Thoracic aorta (tissue), 2 donors: Measurements from ENCODE around the gene IL18RAP. TPM values are rescaled to one million over a fixed set of nuclear protein-coding genes. Genes with fewer than 3 reads are reported as not detected.

Source experiments
- ATAC-seq: fragments of 150-250 bp; one replicate; pipeline ENCODE4 v1.8.0; 2017; ENCODE audit warnings: low read depth; ENCODE audit not compliant: insufficient number of reproducible peaks, low FRiP score
- DNase-seq: peaks from one replicate; pipeline ENCODE4 v3.0.0-alpha.2; 2020; ENCODE audit warnings: low spot score
- H3K27ac ChIP-seq, 2 donors: fragments of 200-600 bp; sonication (generic); 1 replicate in 1 of 2; 2 replicates in 1 of 2; pipeline ENCODE4 v1.5.1; 2016; ENCODE audit warnings: mild to moderate bottlenecking in 2 of 2, moderate library complexity in 2 of 2
- H3K27me3 ChIP-seq: fragments of 200-600 bp; sonication (generic); replicated peaks from 2 replicates; pipeline ENCODE4 v1.6.0; 2016; ENCODE audit warnings: mild to moderate bottlenecking; ENCODE audit not compliant: insufficient read depth
- H3K36me3 ChIP-seq: fragments of 200-600 bp; sonication (generic); one replicate; pipeline ENCODE4 v1.5.1; 2016
- H3K4me1 ChIP-seq, 2 donors: fragments of 200-600 bp; sonication (generic); 1 replicate in 1 of 2; 2 replicates in 1 of 2; pipeline versions ENCODE4 v1.5.1 to v1.6.0; 2016; ENCODE audit warnings: low read depth in 2 of 2, mild to moderate bottlenecking in 1 of 2; ENCODE audit not compliant: control insufficient read depth in 1 of 2
- H3K4me3 ChIP-seq: fragments of 200-600 bp; sonication (generic); 2 replicates; pipeline ENCODE4 v1.5.1; 2016; ENCODE audit warnings: mild to moderate bottlenecking
- H3K9me3 ChIP-seq: fragments of 200-600 bp; sonication (generic); 2 replicates; pipeline ENCODE4 v1.5.1; 2016
- total RNA-seq, 2 donors: library from RNA; depleted of rRNA; stranded (reverse); fragments of >200 nt; gene quantifications; one replicate each; pipeline versions ENCODE4 v1.1.0 to v1.2.3, GENCODE V29; 2016
- TF ChIP-seq, protein P1 (sequence below): fragments of 200-600 bp; sonication (generic); IDR thresholded peaks from one replicate; pipeline ENCODE4 v1.5.1; 2019; ENCODE audit warnings: antibody characterized with exemption

Gene IL18RAP
- total RNA-seq, 2 donors from 2014 or later, result 1.4 to 32.1 TPM

DNA sequence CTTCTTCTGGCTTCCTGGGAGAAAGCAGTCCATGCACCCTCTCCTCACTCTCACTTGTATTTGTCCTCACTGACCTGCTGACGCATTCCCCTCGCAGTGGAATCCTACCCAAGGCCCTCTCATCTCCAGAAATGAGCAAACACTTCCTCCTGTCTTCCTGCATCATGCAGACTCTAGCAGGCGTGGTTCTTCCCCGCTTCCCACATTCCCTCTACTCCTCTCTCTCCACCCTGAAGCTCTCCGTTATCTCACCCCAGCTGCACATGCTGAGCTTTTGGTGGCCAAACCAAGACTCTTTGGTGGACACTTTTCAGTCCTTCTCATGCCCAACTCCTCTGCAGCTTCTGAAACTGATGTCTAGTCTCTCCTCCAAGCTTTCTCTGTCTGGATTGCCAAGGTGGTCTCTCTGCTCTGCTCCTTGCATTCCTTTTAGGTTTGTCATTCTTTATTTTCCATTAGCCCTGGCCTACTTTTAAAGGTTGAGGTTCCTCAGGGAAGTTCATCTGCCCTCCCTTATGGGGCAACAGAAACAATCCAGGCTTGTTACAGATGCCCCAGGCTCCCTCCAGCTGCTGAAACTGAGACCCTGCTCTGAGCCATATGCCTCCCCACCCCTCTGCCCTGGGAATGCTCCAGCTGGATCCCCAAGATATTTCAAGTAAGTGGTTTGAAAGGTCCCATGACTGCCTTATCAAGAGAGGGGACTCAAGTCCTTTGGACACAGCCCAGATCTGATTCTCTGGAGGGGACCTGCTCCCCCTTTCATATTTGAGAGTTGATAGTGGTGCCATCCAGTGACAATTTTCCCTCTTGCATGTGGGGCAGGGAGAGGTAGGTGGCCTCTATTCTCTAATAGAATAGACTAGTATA is 835 bp upstream of the IL18RAP start:
- no peak overlapping the region for H3K27ac ChIP-seq
- H3K4me1 ChIP-seq, result no peaks in the 10 kb centered on the region
- TF ChIP-seq, protein P1, sequence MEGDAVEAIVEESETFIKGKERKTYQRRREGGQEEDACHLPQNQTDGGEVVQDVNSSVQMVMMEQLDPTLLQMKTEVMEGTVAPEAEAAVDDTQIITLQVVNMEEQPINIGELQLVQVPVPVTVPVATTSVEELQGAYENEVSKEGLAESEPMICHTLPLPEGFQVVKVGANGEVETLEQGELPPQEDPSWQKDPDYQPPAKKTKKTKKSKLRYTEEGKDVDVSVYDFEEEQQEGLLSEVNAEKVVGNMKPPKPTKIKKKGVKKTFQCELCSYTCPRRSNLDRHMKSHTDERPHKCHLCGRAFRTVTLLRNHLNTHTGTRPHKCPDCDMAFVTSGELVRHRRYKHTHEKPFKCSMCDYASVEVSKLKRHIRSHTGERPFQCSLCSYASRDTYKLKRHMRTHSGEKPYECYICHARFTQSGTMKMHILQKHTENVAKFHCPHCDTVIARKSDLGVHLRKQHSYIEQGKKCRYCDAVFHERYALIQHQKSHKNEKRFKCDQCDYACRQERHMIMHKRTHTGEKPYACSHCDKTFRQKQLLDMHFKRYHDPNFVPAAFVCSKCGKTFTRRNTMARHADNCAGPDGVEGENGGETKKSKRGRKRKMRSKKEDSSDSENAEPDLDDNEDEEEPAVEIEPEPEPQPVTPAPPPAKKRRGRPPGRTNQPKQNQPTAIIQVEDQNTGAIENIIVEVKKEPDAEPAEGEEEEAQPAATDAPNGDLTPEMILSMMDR, result no peak
- DNase-seq (no peak), ATAC-seq (no peak)
- no peak overlapping the region for H3K4me3 ChIP-seq
- no peaks in the 10 kb centered on the region for H3K36me3 ChIP-seq
- no peaks in the 10 kb centered on the region for H3K27me3 ChIP-seq
- no peaks in the 10 kb centered on the region for H3K9me3 ChIP-seq

DNA sequence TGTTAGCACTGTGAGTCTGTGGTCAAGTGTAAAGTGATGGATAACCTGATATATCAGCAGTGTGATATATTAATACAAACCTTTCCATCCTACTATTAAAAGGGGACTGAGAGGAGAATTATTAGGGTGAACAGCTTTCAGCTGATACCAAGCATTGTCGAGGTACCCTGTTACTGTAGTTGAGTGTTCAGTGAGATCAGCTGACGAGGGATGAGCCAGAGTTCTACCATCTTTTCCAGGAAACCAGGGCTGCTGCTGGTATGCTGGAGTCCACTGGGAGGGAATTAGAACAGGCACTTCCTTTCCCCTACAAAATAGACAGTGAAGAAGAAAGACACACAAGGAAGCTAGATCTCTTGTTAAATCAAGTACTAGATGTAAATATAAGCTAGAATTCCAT is 408 bp downstream of the IL18RAP start:
- H3K27ac ChIP-seq, result no peak overlapping the region
- TF ChIP-seq, protein P1, result no peak
- H3K36me3 ChIP-seq, result no peaks in the 10 kb centered on the region
- ATAC-seq, result no peak
- H3K4me1 ChIP-seq, result no peaks in the 10 kb centered on the region
- no peaks in the 10 kb centered on the region for H3K9me3 ChIP-seq
- no peaks in the 10 kb centered on the region for H3K27me3 ChIP-seq
- DNase-seq, result no peak
- no peak overlapping the region for H3K4me3 ChIP-seq

DNA sequence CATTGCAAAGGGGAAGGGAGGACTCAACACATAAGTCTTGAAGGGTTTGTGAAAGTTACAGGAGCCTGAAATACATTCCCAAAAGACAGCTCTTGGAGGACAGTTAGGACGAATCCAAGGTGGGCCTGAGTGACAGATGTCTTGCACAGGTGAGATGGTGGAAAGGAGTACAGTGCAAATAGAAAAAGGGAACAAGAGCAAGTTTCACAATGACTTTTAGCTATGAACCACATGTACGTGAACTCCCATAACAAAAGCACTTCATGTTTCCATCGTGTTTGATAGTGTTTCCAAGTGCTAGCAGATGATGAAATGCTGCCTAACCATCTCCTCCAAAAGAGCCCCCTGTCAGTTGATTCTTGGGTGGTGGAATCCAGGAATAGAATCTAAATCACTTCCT is 1.8 kb downstream of the IL18RAP start:
- no peaks in the 10 kb centered on the region for H3K4me1 ChIP-seq
- no peaks in the 10 kb centered on the region for H3K36me3 ChIP-seq
- H3K9me3 ChIP-seq, result no peaks in the 10 kb centered on the region
- ATAC-seq (no peak), DNase-seq (no peak)
- H3K27ac ChIP-seq, result no peak overlapping the region
- TF ChIP-seq, protein P1, result no peak
- no peaks in the 10 kb centered on the region for H3K27me3 ChIP-seq
- no peak overlapping the region for H3K4me3 ChIP-seq

DNA sequence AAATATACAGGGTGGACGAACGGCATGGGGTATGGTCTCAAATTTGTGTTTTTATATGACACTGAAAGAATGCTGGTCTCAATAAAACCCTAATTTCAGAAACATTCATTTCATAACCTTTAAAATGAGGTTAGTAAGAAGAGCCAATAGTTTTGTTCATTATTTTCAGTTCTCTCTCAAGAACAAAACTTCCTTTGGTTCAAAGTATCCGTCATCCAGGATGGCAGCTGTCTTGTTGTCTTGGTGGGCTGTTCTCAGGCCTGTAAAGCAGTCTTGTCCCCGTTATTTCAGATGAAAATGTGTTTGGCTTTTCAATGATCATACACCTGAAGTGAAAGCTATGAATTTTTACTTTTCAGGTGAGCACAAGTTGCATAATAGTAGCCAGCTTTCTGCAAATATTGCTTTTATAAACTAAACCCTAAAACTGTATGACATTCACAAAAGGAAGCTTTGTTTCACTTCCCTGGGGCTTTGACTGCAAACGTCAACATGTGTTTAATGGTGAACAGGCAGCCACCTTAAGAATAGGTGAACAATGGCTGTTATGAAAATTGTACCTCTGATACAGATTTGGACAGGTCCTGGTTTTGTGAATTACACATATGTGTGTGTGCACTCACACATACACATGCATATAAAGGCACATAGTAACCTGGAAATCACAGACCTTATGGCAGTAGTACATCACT is 2.6 kb downstream of the IL18RAP start:
- TF ChIP-seq, protein P1, result no peak
- Histone ChIP-seq H3K36me3 (no peaks in the 10 kb centered on the region), H3K4me1 (no peaks in the 10 kb centered on the region), H3K27me3 (no peaks in the 10 kb centered on the region), H3K4me3 (no peak overlapping the region), H3K9me3 (no peaks in the 10 kb centered on the region), H3K27ac (no peak overlapping the region)
- ATAC-seq, result no peak
- DNase-seq, result no peak

DNA sequence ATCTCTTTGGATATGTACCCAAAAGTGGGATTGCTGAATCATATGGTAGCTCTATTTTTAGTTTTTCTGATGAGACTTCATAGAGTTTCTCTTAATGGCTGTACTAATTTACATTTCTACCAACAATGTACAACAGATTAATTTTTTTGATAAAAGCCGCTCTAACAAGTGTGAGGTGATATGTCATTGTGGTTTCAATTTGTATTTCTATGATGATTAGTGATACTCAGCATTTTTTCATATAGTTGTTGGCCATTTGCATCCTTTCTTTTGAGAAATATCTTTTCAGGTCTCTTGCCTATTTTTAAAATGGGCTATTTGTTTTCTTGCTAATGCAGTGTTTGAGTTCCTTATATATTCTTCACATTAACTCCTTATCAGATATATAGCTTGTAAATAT is 4.3 kb downstream of the IL18RAP start:
- H3K4me3 ChIP-seq, result no peak overlapping the region
- DNase-seq (no peak), ATAC-seq (no peak)
- TF ChIP-seq, protein P1, result no peak
- no peaks in the 10 kb centered on the region for H3K27me3 ChIP-seq
- no peaks in the 10 kb centered on the region for H3K36me3 ChIP-seq
- no peaks in the 10 kb centered on the region for H3K9me3 ChIP-seq
- H3K4me1 ChIP-seq, result no peaks in the 10 kb centered on the region
- H3K27ac ChIP-seq, result no peak overlapping the region
